BLaER1 treated with 17β-estradiol and CSF1 and Interleukin-3, amounts not matched to agents 10 nM and 100 nM (cell line): ENCODE data around the gene OSBP2.

Experiments
- H3K27ac ChIP-seq, 11 experiments: shearing (Covaris generic); formaldehyde crosslinking; 2 replicates each; pipeline ENCODE4 v1.8.1; 2022
- H3K27me3 ChIP-seq, 11 experiments: shearing (Covaris generic); formaldehyde crosslinking; 2 replicates each; pipeline ENCODE4 v1.8.1; 2022
- H3K36me3 ChIP-seq, 11 experiments: shearing (Covaris generic); formaldehyde crosslinking; 2 replicates each; pipeline ENCODE4 v1.8.1; 2022
- H3K4me1 ChIP-seq, 10 experiments: shearing (Covaris generic); formaldehyde crosslinking; 2 replicates each; pipeline ENCODE4 v1.8.1; 2022
- H3K4me2 ChIP-seq, 11 experiments: shearing (Covaris generic); formaldehyde crosslinking; 2 replicates each; pipeline ENCODE4 v1.8.1; 2022
- H3K4me3 ChIP-seq, 10 experiments: shearing (Covaris generic); formaldehyde crosslinking; 2 replicates each; pipeline ENCODE4 v1.8.1; 2022
- H3K9ac ChIP-seq, 11 experiments: shearing (Covaris generic); formaldehyde crosslinking; 2 replicates each; pipeline ENCODE4 v1.8.1; 2022
- H3K9me3 ChIP-seq, 11 experiments: shearing (Covaris generic); formaldehyde crosslinking; replicated peaks in 1 of 11; 2 replicates each; pipeline ENCODE4 v1.8.1; 2022
- H4K20me1 ChIP-seq, 11 experiments: shearing (Covaris generic); formaldehyde crosslinking; 2 replicates each; pipeline ENCODE4 v1.8.1; 2022
- Cebpa-rat ChIP-seq, 11 experiments: shearing (Covaris generic); IDR thresholded peaks; 2 replicates each; pipeline ENCODE4 v1.8.1; 2022

The OSBP2 gene

GRCh38 chr22:30858976-30859713 is 164.5 kb downstream of the OSBP2 start:
- Histone ChIP-seq H4K20me1 (no peaks in the 10 kb centered on the region), H3K4me2 (no peak overlapping the region), H3K27ac (no peak overlapping the region), H3K4me1 (peaks cover 22 to 48% (median 31%) of the 10 kb centered on the region in 10 experiments), H3K9me3 (peaks cover 5 to 17% (median 13%) of the 10 kb centered on the region in 11 experiments; a peak in 17 of 22 replicates), H3K4me3 (no peak overlapping the region), H3K27me3 (no peaks in the 10 kb centered on the region), H3K9ac (no peak overlapping the region), H3K36me3 (0 out of 22 replicates have a peak, but pooled peaks cover 0 to 3% (median 0%) of the 10 kb centered on the region in 11 experiments)
- TF ChIP-seq Cebpa-rat (IDR thresholded peaks at IDR 0.05): no peak

GRCh38 chr22:30859714-30860095 is 165.0 kb downstream of the OSBP2 start:
- H3K27ac ChIP-seq: no peak overlapping the region
- H3K27me3 ChIP-seq: no peaks in the 10 kb centered on the region
- no peak overlapping the region for H3K4me3 ChIP-seq
- no peaks in the 10 kb centered on the region for H4K20me1 ChIP-seq
- TF ChIP-seq Cebpa-rat (IDR thresholded peaks at IDR 0.05): no peak
- peak overlapping the region in 2 of 11 experiments; percentile 74 to 94; a peak in 4 of 22 replicates for H3K4me2 ChIP-seq
- no peak overlapping the region for H3K9ac ChIP-seq
- H3K9me3 ChIP-seq: peaks cover 5 to 13% (median 9%) of the 10 kb centered on the region in 11 experiments; a peak in 17 of 22 replicates
- H3K4me1 ChIP-seq: peaks cover 22 to 48% (median 31%) of the 10 kb centered on the region in 10 experiments
- H3K36me3 ChIP-seq: 0 out of 22 replicates have a peak, but pooled peaks cover 0 to 3% (median 0%) of the 10 kb centered on the region in 11 experiments

GRCh38 chr22:30860176-30861105 is 165.8 kb downstream of the OSBP2 start:
- peaks cover 0 to 5% (median 2%) of the 10 kb centered on the region in 11 experiments; a peak in 11 of 22 replicates for H3K9me3 ChIP-seq
- H3K4me3 ChIP-seq: no peak overlapping the region; a peak in 1 of 20 replicates
- H3K36me3 ChIP-seq: no peaks in the 10 kb centered on the region
- peaks cover 22 to 46% (median 31%) of the 10 kb centered on the region in 10 experiments for H3K4me1 ChIP-seq
- H4K20me1 ChIP-seq: no peaks in the 10 kb centered on the region
- H3K27ac ChIP-seq: peak overlapping the region in 5 of 11 experiments; percentile 8 to 54 (median 43); a peak in 6 of 22 replicates
- no peak for TF ChIP-seq Cebpa-rat (IDR thresholded peaks at IDR 0.05)
- no peaks in the 10 kb centered on the region for H3K27me3 ChIP-seq
- peak overlapping the region in 1 of 11 experiments; percentile 43; a peak in 2 of 22 replicates for H3K9ac ChIP-seq
- peak overlapping the region; percentile 33 to 94 (median 65); a peak in 21 of 22 replicates for H3K4me2 ChIP-seq

GRCh38 chr22:30861131-30861530 is 166.5 kb downstream of the OSBP2 start:
- Histone ChIP-seq H3K9me3 (no peaks in the 10 kb centered on the region), H3K4me3 (no peak overlapping the region), H3K27me3 (no peaks in the 10 kb centered on the region), H3K9ac (peak overlapping the region in 3 of 11 experiments; percentile 2 to 43 (median 29); a peak in 3 of 22 replicates), H3K4me2 (peak overlapping the region; percentile 33 to 94 (median 65)), H3K36me3 (no peaks in the 10 kb centered on the region), H3K27ac (peak overlapping the region in 5 of 11 experiments; percentile 8 to 54 (median 43); a peak in 6 of 22 replicates), H4K20me1 (no peaks in the 10 kb centered on the region), H3K4me1 (peaks cover 22 to 44% (median 31%) of the 10 kb centered on the region in 10 experiments)
- TF ChIP-seq Cebpa-rat (IDR thresholded peaks at IDR 0.05): no peak

GRCh38 chr22:30861688-30862552 is 167.2 kb downstream of the OSBP2 start:
- H3K9me3 ChIP-seq: no peaks in the 10 kb centered on the region
- H3K36me3 ChIP-seq: no peaks in the 10 kb centered on the region
- H3K27me3 ChIP-seq: no peaks in the 10 kb centered on the region
- peak overlapping the region in 1 of 11 experiments; percentile 44; a peak in 2 of 22 replicates for H3K27ac ChIP-seq
- no peak overlapping the region for H3K4me3 ChIP-seq
- H3K4me1 ChIP-seq: peaks cover 19 to 48% (median 36%) of the 10 kb centered on the region in 10 experiments
- H3K9ac ChIP-seq: peak overlapping the region in 2 of 11 experiments; percentile 29 to 43; a peak in 2 of 22 replicates
- peak overlapping the region; percentile 33 to 94 (median 65); a peak in 21 of 22 replicates for H3K4me2 ChIP-seq
- TF ChIP-seq Cebpa-rat (IDR thresholded peaks at IDR 0.05): no peak
- no peaks in the 10 kb centered on the region for H4K20me1 ChIP-seq

- Histone ChIP-seq H3K27me3 (no peaks in the 10 kb centered on the region), H3K27ac (no peak overlapping the region), H3K4me1 (peaks cover 15 to 57% (median 45%) of the 10 kb centered on the region in 10 experiments), H4K20me1 (no peaks in the 10 kb centered on the region), H3K9ac (no peak overlapping the region), H3K36me3 (no peaks in the 10 kb centered on the region), H3K4me2 (no peak overlapping the region), H3K9me3 (no peaks in the 10 kb centered on the region), H3K4me3 (no peak overlapping the region)
- no peak for TF ChIP-seq Cebpa-rat (IDR thresholded peaks at IDR 0.05)
Measured at GRCh38 chr22:30863081-30863833, 168.6 kb downstream of the OSBP2 start.

- no peaks in the 10 kb centered on the region for H3K36me3 ChIP-seq
- H3K27ac ChIP-seq: no peak overlapping the region
- peaks cover 26 to 70% (median 58%) of the 10 kb centered on the region in 10 experiments for H3K4me1 ChIP-seq
- H3K27me3 ChIP-seq: no peaks in the 10 kb centered on the region
- no peaks in the 10 kb centered on the region for H3K9me3 ChIP-seq
- no peak overlapping the region for H3K4me2 ChIP-seq
- H3K9ac ChIP-seq: no peak overlapping the region
- no peak for TF ChIP-seq Cebpa-rat (IDR thresholded peaks at IDR 0.05)
- H3K4me3 ChIP-seq: no peak overlapping the region
- no peaks in the 10 kb centered on the region for H4K20me1 ChIP-seq
Measured at GRCh38 chr22:30864441-30865420, 170.1 kb downstream of the OSBP2 start.
